22Rv1 (cell line): ENCODE data around the gene MARCHF6.

Experiments
- CTCF ChIP-seq: fragments of 450-650 bp; IDR thresholded peaks from 2 replicates; pipeline ENCODE4 v1.5.1; 2017; ENCODE audit warnings: mild to moderate bottlenecking
- ZFX ChIP-seq: fragments of 450-650 bp; IDR thresholded peaks from 2 replicates; pipeline ENCODE4 v1.6.1; 2017; ENCODE audit warnings: antibody characterized with exemption, borderline replicate concordance

- no peak for TF ChIP-seq CTCF
- TF ChIP-seq ZFX, result no peak
Observed at GRCh38 chr5:10339058-10339811, 14.3 kb upstream of the MARCHF6 start.
